Activated CD4-positive, alpha-beta T cell treated with anti-CD3 and anti-CD28 coated beads, Interleukin-2, amount 50 U/mL, for 24 hours (primary cell): ENCODE data around the gene VEGFD.
"Not testable (repeated sequence)": the region's sequence is repeated elsewhere in the genome, so short reads cannot be mapped to it uniquely, and the experiment has no call there.

Experiments used
- DNase-seq, 2 donors: peaks; one replicate each; pipeline ENCODE4 v3.0.0-alpha.2; 2020; ENCODE audit warnings: low read depth in 1 of 2, low spot score in 1 of 2

The VEGFD gene

DNA sequence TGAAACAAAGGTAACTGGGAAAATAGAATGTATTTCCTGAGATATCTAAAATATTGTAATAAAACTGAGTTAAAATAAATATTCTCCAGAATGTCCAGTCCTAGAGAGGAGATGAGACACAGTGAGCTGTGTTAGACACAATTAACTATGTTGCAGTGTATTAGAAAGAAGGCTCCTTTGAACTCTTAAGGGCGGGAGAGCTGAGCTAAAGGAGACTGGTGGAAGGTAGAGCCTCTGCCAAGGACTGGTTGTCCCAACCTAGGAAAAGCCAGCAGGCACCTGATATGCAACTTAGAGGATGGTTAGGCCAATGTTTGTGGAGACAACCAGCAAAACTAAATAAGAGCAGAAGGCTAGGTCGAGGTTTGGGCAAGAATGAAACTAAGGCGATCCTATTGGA is 73.1 kb downstream of the VEGFD start:
- no peak for DNase-seq

DNA sequence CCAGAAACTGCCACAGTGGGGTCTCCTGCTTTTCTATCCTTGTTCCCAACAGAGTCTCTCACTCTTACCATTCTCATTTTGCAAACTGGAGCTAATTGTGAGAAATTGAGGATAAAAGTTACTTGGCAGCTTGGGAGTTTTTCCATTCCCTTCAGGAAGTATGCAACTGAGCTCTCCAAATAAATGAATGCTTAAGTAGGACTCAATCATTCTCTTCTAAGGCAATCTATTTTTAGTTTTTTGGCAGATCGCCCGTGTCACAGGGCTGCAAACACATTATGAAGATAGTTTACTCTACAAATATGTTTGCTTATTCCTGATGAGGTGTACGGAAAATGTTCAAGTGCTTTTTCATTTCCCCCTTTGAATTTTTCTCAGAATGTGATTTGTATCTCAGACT is 74.1 kb downstream of the VEGFD start:
- no peak for DNase-seq

DNA sequence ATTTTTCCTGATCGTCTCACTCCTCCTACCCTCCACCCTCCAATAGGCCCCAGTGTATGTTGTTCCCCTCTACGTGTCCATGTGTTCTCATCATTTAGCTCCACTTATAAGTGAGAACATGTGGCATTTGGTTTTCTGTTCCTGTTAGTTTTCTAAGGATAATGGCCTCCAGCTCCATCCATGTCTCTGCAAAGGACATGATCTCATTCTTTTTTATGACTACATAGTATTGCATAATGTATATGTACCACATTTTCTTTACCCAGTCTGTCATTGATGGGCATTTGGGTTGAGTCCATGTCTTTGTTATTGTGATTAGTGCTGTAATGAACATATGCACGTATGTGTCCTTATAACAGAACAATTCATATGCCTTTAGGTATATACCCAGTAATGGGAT is 78.3 kb downstream of the VEGFD start:
- DNase-seq = not testable (repeated sequence)

DNA sequence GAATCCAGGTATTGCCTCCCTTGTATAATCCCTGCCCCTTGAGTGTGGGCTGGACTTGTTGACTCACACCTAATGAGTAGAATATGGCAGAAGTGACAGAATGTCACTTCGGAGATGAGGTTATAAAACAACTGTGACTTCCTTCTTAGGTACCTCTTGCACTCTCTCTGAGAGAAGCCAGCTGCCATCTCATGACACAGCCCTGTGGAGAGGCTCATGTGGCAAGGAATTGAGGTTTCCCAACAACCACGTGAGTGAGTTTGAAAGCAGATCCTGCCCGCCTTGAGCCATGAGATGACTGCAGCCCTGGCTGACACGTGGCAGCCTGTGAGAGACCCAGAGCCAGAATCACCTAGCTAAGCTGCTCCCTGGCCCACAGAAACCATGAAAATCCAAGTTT is 82.3 kb downstream of the VEGFD start:
- DNase-seq = no peak

GRCh38 chrX:15299941-15300851 is 84.0 kb downstream of the VEGFD start:
- DNase-seq = no peak

- no peak for DNase-seq
Observed at GRCh38 chrX:15298780-15299179, 85.4 kb downstream of the VEGFD start.

- no peak for DNase-seq
Observed at GRCh38 chrX:15298201-15298600, 86.0 kb downstream of the VEGFD start.
